ENCODE results near the gene DNAI2.
"Not testable (repeated sequence)": the region's sequence is repeated elsewhere in the genome, so short reads cannot be mapped to it uniquely, and the experiment has no call there.

Gene DNAI2

DNA sequence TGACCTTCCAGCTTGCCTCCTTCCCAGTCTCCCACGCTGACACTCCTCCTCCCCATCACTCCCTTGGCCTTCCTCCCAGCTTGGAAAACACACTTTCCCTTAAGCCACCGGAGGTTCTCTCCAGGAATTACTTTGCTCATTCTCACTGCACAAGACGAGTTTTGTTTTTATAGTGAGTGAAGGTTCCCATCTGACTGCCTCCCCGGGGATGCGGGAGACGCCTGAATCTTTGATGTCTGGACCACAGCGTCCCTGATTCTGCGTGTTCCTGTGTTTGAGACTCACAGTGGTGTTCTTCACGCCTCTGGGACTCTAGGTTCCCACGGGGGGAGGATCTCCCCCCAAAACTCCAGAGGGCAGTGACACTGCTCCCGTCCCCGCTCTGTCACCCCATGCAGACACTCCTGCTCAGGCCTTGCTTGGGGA lies 2.0 kb downstream of the DNAI2 start:
- DNase-seq (ENCODE audit: low read depth) = no peak

DNA sequence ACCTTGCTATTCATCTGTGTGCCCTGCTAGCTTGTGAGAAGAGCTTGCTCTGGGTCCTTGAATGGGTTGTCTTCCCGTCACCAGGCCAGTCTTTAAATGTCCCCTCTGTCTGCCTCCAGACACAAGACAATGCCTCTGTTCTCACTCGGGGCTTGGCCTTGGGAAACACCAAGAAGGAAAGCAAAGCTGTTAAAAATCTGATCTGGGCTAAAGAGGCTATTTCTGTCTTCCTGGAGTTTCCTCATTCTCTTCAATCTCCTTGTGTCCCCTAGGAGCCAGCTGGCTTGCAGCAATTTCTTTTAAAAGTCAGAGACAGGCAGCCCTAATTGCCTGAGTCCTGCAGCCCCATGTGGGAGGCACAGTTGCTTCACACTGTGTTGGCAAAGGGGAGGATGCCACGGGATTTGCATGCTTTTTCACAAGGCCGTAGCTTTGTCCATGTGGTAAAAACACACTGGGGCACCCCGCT lies 2.5 kb downstream of the DNAI2 start:
- no peak for DNase-seq (ENCODE audit: low read depth)

DNA sequence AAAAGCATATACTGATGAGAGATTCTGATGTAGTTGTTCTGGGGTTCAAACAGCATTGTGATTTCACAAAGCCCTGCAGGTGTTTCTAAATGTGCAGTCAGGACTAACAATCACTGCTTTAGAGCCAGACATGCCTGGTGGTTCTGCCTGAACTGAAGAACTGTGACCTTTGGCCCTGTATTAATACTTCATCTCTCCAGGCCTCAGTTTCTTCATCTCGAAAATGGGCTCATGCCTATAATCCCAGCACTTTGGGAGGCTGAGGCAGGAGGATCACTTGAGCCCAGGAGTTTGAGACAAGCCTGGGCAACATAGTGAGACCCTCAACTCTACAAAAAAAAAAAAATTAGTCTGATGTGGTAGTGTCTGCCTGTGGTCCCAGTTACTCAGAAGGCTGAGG lies 3.9 kb downstream of the DNAI2 start:
- DNase-seq (ENCODE audit: low read depth) = no peak

DNA sequence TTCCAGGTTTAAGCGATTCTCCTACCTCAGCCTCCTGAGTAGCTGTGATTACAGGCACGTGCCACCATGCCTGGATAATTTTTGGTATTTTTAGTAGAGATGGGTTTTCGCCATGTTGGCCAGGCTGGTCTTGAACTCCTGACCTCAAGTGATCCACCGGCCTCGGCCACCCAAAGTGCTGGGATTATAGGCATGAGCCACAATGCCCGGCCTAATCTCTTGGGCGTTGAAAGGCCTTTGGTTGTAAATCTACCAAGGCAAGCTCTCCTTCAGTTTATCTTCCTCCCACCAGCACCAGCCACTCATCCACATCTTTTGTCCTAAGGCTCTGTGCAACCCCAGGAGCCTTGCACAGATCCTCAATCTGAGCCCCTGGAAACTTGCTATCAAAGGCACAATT lies 5.6 kb downstream of the DNAI2 start:
- not testable (repeated sequence) for DNase-seq (ENCODE audit: low read depth)

DNA sequence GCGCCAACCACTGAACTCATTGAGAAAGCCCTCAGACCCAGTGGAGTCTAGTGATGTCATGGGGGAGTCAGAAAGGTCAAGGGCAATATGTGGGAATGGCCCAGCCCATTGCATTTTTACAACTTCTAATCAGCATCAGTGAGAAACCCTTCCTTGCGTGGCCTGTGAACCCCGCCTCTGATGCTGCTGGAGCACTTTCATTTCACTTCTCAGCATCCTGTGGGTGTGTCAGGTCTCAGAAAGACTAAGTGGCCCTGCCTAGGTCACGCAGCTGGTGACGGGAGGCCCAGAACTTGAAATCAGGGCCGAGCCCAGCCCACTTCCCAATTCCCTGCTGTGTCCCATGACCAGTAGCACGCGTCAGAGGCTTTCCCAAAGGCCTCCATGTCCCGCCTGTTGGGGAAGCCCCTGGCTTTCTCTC lies 6.1 kb downstream of the DNAI2 start:
- DNase-seq (ENCODE audit: low read depth) = no peak

DNA sequence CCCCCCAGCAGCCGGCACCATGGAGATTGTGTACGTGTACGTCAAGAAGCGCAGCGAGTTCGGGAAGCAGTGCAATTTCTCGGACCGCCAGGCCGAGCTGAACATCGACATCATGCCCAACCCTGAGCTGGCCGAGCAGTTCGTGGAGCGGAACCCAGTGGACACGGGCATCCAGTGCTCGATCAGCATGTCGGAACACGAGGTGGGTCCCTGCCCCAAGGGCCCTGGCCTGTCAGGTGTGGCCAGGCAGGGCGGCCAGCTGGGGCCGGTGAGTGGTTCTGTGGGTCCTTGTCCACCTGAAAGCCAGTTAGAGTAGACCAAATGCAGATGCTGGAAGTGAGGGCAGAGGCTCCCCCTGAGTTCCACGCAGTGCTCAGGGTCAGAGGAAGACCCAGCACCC lies 7.8 kb downstream of the DNAI2 start:
- no peak for DNase-seq (ENCODE audit: low read depth)

DNA sequence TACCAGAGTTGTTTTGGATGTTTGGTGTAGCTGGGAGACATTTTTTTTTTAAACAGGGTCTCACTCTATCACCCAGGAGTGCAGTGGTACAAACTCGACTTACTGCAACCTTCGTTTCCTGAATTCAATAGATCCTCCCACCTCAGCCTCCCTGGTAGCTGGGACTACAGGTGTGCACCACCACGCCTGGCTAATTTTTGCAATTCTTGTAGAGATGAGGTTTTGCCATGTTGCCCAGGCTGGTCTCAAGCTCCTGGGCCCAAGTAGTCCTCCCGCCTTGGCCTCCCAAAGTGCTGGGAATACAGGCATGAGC lies 8.2 kb downstream of the DNAI2 start:
- DNase-seq (ENCODE audit: low read depth) = not testable (repeated sequence)

DNA sequence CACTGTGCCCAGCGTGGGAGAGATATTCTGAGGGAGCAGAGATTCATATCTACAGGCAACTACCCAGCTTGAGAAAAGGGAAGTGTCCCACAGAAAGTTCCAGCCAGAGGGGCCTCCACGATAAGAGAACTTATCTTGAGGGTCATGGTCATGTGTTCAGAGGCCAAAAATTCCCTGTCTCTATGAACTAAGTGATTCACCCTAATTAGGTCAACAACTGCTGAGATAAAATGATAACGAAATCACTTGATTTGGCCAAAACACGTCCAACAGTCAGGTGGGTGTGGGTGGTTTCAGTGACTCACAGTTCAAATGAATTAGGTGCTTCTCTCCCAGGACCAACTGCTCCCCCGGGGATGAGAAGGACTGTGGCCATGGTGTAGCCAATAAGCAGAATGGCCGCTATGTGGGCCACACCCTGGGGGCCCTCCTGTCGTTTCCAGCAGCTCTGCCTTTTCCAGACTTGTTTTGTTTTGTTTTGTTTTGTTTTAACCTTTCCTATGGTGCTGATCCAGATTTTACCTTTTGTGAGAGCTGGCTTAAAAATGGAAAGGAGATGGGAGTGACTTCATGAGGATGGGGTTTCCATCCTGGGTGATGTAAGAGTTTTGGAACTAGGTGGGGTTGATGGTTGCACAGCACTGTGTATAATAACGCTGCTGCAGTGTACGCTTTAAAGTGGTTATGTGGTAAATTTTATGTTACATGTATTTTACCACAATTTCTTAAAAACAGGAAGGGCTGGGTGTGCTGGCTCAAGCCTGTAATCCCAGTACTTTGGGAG lies 8.7 kb downstream of the DNAI2 start:
- DNase-seq (ENCODE audit: low read depth) = no peak

DNA sequence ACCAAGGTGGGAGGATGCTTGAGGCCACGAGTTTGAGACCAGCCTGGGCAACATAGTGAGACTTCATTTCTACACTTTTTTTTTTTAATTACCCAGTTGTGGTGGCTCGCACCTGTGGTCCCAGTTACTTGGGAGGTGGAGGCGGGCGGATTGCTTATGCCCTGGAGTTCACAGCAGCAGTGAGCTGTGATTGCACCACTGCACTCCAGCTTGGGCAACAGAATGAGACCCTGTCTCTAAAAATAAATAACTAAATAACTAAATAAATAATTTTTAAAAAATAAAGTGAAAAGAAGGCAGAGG lies 9.3 kb downstream of the DNAI2 start:
- DNase-seq (ENCODE audit: low read depth) = no peak

DNA sequence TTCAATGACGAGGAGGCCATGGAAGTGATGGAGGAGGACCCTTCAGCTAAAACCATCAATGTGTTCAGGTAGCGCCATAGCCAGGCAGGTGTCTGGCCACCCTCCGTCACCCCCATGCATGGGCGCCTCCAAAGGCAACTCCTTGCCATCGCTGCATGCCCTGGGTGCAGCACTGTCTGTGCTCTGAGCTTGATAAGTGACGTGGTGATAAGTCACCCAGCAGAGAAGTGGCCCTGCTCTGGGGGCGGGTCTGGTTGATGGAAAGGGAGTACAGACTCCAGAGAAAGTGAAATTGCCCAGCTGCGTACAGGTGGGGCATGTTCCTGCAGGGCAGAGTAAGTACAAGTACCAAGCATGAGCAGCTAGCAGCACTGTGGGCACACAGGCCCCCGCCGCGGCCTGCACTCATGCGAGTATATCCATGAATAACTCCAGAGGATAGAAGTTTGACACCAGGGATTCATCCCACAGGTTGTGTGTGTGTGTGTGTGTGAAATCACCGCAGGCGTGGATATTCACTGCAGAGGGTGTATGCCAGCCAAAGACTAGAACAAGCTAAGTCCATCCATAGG lies 13.1 kb downstream of the DNAI2 start:
- no peak for DNase-seq (ENCODE audit: low read depth)

DNA sequence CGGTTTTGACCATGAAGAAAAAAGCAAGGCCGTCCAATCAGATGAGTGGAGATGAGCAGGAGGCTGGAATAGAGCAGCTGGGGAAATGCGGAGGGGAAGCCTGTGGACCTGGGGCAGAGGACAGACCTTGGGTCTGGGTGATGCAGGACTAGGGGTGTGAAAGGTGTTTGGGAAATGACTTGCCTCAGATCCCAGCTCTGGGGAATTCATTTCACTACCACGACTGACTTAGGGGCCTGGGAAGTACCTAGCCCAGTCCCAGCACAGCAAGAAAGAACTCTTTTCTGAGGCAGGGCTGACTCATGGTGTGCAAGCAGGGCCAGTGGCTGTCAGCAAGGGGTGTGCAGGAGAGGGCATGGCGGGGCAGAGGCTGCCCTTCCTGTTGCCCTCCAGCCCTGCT lies 14.8 kb downstream of the DNAI2 start:
- no peak for DNase-seq (ENCODE audit: low read depth)

DNA sequence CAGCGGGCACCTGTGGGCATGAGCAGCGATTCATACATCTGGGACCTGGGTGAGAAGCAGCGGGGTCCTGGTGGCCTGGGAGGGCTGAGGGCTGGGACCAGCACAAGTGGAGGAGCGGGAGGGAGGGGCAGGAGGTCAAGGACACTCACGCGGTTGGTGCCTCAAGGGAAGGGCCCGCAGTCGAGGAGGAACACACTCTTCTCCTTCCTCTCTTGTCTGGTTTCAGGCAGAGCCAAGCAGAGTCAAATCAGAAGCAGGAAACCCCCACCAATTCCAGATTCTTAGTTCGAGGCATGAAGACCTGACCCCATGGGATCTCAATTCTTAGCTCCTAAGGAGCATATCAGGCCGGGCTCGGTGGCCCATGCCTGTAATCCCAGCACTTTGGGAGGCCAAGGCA lies 15.7 kb downstream of the DNAI2 start:
- DNase-seq (ENCODE audit: low read depth) = no peak

DNA sequence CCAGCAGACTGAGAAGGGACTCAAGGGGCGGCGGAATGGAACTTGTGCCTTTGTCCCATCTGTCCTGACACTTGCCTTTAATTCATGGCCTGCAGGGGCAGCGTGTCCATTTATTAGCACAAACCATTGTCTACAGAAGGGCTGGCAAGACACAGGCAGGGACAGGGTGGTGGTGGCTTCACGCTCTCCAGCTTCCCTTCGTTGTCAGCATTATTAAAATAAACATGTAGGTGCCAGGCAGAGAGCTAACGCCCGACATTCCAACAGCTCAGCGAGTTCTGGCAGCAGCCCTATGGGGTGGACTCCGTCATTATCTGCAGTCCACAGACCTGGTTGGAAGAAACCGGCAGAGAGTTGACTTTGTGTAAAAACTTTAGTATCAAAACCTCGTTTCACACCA lies 16.3 kb downstream of the DNAI2 start:
- DNase-seq (ENCODE audit: low read depth) = no peak

DNA sequence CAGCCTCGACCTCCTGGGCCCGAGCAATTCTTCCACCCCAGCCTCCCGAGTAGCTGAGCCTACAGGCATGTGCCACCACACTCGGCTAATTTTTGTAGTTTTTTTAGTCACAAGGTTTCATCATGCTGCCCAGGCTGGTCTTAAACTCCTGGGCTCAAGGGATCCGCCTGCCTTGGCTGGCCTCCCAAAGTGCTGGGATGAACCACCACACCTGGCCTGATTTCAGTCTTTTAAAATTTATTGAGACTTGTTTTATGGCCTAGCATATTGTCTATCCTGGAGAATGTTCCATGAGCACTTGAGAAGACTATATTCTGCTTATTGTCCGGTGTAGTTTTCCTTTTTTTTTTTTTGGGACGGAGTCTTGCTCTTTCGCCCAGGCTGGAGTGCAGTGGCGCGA lies 18.5 kb downstream of the DNAI2 start:
- no peak for DNase-seq (ENCODE audit: low read depth)

DNA sequence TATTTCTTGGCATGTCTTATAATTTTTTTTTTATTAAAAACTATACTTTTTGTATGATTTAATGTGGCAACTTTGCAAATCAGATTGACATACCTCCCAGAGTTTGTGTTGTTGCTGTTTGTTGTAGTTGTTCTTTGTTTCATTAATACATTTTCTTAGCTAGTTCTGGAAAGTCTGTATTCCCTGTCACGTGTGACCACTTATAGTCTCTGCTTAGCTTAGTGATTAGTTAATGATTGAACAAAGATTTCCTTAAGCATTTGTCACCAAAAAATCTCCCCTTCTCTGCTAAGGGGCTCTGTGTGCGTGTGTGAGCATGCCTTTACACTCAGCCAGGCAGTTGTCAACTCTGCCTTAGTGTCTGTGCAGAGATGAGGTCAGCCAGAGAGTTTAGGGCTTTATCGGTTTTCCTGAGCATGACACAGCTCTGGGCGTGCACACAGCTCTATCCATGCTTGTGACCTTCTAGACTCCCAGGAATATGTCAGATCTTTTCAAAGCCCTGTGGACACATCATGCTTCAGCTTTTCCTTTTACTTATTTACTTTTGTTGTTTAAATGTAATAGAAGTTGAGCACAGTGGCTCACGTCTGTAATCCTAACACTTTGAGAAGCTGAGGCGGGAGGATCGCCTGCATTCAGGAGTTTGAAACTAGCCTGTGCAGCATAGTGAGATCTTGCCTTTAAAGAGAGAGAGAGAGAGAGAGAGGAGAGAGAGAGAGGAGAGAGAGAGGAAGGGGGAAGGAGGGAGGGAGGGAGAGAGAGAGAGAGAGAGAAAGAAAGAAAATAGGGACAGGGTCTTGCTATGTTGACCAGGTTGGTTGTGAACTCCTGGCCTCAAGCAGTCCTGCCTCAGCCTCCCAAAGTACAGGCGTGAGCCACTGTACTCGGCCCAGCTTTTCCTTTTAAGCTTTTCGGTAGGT lies 21.9 kb downstream of the DNAI2 start:
- no peak for DNase-seq (ENCODE audit: low read depth)

DNA sequence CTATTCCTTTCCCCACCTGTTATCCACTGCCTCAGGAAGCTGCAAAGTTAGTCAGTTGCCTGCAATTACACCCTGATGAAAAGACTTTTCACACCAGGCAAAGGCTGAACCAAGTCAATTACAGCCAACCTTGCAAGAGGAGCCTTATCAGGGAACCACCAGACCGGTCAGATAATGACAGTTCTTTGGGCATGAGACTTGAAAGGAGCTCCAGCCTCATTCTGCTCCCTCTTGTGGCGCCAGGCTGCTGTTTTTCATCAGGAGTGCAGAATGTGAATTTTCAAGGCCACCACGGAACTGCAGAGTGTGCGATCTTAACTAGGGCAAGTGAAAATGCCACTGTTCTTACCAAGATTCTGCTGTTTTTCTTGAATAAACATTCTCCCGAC lies 22.5 kb downstream of the DNAI2 start:
- DNase-seq (ENCODE audit: low read depth) = peak; percentile 31

DNA sequence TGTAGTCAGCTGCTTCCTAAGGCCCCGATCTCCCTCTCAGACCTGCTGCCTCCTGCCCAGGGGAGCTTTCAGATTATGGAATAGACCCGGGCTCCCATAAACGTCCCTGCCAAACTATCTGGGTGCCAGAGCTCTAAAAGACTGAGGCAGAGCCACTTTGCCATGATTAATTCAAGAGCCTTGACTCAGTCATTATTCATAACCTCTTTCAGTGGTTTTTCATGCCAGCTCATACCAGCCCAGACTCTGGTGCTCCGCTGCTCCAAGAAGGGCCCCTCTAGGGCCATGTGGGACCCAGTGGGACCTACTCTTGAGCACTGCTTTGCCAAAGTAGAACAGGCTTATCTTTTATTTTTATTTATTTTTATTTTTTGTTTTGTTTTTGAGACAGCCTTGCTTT lies 23.9 kb downstream of the DNAI2 start:
- no peak for DNase-seq (ENCODE audit: low read depth)

DNA sequence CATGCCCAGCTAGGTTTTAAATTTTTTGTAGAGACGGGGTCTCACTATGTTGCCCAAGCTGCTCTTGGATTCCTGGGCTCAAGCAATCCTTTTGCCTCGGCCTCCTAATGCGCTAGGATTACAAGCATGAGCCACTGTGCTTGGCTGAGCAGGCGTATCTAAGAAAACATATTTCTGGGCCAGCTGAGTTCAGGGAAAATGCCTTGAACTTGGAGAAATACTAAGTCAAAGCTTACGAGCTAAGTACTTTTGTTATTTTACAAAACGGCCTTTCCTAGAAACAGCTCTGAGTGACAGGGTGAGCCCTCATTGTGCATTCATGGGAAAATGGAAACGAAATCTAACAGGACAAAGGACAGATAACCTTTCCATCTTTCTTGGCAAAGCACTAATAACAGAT lies 24.7 kb downstream of the DNAI2 start:
- no peak for DNase-seq (ENCODE audit: low read depth)

DNA sequence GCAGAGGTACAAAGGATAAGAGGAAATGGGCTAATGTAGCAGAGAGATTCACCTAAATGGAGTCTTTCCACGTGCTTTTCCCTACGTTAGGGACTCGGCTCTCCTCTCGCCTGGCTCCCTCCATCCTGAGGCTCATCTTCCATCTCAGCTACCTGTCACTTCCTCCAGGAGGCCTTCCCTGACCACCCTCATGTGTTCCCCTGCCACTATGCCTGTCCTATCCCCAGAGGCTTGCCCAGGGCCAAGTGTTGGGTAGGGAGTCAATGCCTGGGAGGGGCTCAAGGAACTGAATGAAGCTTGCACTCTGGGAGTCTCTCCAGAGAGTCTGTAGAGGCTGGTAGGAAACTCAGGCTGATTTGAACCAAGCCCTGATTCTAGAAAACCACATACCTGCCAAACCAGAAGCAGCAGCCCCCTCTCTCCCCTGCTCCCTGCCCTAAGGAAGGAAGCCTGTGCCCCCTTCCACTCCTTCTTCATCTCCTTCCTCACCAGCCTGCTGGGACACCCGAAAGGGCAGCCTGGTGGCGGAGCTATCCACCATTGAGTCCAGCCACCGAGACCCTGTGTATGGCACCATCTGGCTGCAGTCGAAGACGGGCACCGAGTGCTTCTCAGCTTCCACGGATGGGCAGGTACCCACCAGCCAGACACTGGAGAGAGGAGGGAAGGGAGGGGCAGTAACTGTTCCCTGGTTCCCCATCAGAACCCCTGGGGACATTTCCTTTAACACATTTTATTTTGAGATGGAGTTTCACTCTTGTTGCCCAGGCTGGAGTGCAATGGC lies 25.4 kb downstream of the DNAI2 start:
- DNase-seq (ENCODE audit: low read depth) = no peak

DNA sequence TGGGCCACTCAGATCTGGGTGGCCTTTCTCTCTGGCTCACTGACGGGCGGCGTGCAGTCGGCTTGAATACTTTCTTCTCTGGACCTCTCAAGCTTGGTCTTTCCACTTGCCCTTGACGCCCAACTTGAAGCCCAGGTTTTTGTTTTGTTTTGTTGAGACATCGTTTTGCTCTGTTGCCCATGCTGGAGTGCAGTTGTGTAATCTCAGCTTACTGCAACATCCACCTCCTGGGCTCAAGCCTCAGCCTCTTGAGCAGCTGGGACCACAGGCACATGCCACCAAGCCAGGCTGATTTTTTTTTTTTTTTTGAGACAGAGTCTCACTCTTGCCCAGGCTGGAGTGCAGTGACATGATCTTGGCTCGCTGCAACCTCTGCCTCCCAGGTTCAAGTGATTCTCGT lies 29.3 kb downstream of the DNAI2 start:
- no peak for DNase-seq (ENCODE audit: low read depth)

DNA sequence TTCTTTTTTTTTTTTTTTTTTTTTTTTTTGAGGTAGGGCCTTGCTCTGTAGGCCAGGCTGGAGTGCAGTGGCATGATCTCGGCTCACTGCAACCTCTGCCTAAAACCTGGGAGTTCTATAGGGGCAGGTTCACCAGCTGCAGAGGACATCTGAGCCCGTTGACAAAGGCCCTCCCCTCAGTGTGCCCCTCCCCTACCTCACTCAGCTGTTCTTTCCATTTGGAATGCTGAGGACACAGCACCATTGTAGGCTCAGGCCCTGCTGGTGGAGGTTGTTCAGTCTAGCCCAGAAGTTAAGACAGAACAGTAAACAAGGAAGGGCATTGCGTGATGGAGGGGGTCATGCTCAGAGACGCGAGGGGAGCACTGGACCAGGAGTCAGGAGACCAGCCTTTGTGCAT lies 30.1 kb downstream of the DNAI2 start:
- no peak for DNase-seq (ENCODE audit: low read depth)

DNA sequence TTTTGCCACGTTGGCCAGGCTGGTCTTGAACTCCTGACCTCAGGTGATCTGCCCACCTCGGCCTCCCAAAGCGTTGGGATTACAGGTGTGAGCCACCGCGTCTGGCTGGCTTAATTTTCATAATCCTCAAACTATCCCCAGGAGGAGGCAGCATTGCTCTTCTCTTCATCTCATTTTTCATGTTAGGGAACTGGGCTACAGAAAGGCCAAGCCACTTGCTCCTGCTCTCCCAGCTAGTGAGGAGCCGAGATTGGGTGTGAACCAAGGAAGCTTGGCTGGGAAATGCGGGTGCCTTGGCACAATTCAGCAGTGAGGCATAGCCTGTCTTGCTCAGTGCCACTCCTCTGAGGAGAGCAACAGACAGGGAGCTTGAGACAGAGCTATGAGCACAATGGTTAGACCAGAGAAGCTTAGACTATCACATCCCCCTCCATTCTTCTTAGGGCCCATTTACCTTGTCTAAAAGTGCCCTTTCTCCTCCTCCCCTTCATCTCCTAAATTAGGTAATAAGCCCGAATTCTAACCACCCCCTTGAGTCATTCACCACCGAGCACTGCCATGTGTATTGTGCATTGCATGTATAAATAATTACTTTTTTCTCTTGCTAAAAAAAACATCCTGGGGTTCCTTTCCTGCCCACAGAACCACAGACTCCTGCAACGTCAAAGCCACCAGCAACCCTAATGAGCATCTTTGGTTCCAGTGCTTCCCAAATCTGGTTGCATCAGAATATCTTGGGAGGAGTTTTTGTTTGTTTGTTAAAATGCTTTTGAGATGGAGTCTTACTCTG lies 32.0 kb downstream of the DNAI2 start:
- no peak for DNase-seq (ENCODE audit: low read depth)
